GM21447 (cell line): ENCODE results near the gene TRAF3IP1.
"Not testable (repeated sequence)": the region's sequence is repeated elsewhere in the genome, so short reads cannot be mapped to it uniquely, and the experiment has no call there.

Experiments used
- ATAC-seq: cut with Tn5 transposase; IDR thresholded peaks from one replicate; pipeline ENCODE4 v1.9.1; 2021; ENCODE audit not compliant: unreplicated experiment

Gene TRAF3IP1, protein sequence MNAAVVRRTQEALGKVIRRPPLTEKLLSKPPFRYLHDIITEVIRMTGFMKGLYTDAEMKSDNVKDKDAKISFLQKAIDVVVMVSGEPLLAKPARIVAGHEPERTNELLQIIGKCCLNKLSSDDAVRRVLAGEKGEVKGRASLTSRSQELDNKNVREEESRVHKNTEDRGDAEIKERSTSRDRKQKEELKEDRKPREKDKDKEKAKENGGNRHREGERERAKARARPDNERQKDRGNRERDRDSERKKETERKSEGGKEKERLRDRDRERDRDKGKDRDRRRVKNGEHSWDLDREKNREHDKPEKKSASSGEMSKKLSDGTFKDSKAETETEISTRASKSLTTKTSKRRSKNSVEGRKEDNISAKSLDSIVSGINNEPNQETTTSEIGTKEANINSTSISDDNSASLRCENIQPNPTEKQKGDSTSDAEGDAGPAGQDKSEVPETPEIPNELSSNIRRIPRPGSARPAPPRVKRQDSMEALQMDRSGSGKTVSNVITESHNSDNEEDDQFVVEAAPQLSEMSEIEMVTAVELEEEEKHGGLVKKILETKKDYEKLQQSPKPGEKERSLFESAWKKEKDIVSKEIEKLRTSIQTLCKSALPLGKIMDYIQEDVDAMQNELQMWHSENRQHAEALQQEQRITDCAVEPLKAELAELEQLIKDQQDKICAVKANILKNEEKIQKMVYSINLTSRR

GRCh38 chr2:238320246-238320647 is at the start of gene TRAF3IP1:
TSS of gene TRAF3IP1 (plus strand) at chr2:238320518. CDS start at chr2:238320663, 145 bp downstream.
- ATAC-seq: peak; percentile 82

DNA sequence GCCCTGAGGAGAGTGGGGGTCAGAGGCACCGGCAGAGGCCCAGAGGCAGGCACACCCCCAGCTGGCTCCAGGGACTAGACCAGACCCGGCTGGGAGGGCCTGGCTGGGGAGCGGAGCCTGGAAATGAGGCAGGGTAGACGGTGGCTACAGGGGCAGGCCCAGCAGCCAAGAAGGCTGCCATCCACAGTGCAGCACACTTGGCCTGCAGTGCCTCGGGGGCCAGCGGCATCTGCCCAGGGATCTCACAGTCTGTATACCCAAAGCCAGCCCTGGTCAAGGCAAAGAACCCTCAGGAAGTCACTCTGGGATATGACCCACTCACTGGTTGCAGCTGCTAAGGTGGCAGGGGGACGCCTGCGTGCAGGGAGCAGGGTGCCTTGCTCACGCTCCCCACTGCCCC is 49.7 kb upstream of the TRAF3IP1 start:
- ATAC-seq: no peak

DNA sequence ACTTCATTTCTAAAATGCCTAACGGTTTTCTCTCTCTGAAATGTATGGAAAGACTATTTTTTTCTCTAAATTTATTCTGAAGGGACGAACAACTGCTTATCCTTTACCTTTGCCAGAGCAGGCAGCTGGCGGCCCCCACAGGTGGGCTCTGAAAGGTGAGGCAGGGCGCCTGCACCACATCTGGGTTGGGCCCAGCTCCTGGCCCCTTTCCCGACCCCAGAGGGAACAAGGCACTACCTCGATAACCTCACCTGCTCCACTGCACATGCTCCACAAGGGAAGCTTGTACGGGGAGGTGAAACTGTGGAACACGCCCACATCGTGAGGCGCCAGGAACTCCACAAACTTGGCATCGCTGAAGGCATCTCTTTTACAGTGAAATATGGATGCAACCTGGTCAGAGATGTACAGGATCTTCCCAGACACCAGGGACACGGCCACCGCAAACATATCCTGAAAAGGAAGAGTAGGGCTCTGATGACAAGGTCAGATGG is 49.2 kb upstream of the TRAF3IP1 start:
- ATAC-seq: no peak

- not testable (repeated sequence) for ATAC-seq
Measured at GRCh38 chr2:238271686-238272085, 48.6 kb upstream of the TRAF3IP1 start.

DNA sequence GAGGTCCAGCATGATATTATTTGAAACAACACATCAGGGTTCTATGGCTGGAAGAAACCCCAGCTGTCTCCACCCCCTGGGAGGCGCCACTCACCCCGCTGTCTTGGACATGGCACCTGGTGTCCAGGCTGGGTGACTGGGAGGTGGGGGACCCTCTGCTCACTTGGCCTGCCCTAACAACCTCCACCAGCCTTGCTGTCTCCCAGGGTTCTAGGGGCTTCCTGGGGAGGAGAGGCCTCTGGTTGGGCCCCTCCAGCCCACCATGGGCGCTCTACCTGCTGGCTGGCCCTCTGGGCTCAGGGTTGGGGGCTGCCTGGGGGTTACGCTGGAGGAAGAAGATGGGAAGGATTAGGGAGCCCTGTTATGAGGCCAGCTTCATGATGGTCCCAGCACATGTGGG is 48.2 kb upstream of the TRAF3IP1 start:
- no peak for ATAC-seq

- ATAC-seq: not testable (repeated sequence)
Measured at GRCh38 chr2:238273433-238273832, 46.9 kb upstream of the TRAF3IP1 start.

- no peak for ATAC-seq
Measured at GRCh38 chr2:238274152-238274865, 46.0 kb upstream of the TRAF3IP1 start.

GRCh38 chr2:238277695-238278094 is 42.6 kb upstream of the TRAF3IP1 start:
- ATAC-seq: no peak

DNA sequence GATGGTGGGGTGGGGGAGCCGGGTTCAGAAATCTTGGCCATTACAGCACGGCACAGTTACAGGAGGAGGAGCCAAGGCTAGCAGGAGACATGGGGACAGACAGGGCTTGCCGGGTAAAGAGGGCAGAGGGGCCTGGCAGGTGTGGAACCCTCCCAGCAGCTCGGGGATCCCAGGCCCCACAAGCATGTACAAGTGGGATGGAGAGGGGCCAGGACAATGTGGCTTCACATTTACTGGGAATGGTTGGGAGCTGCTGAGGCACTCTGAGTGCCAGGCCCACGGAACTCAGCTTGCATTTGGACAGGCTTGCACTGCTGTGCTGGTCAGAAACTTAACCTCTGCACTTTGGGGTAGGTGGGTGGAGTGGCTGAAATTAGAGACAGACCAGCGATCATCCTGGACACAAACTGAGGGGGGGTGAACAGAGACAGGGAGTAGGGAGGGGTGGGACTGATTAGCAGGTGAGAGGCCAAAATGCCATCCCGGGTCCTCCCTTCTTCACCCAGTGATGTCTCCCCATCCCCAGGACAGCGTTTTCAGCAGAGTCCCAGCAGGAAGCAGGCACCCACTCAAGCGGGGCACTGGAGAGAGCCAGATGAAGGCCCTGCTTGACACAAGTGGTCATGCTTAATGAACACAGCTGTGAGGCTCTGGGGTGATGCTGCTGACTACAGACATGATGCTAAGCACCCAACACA is 41.5 kb upstream of the TRAF3IP1 start:
- ATAC-seq: no peak

GRCh38 chr2:238279324-238279682 is 41.0 kb upstream of the TRAF3IP1 start:
- no peak for ATAC-seq

GRCh38 chr2:238280083-238280825 is 40.1 kb upstream of the TRAF3IP1 start:
- ATAC-seq: no peak

DNA sequence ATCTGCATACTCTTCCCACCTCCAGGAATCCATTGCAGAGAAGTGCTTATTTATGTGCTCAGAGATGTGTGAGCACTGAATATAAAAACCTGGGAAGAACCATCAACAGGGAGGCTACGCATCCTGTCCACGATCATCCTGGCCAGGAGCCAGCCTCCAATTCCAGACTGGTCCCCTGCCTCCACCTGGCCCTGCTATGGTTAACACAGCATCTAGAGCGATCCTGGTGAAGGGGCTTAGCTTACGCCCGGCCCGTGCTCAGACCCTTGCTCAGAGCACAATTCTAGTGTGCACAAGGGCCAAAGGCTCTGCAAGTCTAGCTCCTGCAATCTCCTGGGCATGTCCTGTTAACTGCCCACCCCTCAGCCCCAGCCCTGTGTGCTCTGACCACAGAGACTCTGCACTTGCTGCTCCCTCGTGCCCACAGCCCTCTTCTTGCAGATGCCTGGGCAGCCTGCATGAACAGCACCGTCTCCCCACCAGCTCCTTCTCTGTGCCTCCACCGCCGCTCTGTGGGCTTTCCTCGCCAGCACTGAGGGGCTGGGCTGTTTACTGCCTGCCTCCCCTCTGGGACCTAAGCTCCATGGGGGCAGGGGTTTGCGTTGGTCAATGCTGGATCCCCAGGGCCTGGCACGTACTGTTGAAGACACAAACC is 38.4 kb upstream of the TRAF3IP1 start:
- no peak for ATAC-seq

DNA sequence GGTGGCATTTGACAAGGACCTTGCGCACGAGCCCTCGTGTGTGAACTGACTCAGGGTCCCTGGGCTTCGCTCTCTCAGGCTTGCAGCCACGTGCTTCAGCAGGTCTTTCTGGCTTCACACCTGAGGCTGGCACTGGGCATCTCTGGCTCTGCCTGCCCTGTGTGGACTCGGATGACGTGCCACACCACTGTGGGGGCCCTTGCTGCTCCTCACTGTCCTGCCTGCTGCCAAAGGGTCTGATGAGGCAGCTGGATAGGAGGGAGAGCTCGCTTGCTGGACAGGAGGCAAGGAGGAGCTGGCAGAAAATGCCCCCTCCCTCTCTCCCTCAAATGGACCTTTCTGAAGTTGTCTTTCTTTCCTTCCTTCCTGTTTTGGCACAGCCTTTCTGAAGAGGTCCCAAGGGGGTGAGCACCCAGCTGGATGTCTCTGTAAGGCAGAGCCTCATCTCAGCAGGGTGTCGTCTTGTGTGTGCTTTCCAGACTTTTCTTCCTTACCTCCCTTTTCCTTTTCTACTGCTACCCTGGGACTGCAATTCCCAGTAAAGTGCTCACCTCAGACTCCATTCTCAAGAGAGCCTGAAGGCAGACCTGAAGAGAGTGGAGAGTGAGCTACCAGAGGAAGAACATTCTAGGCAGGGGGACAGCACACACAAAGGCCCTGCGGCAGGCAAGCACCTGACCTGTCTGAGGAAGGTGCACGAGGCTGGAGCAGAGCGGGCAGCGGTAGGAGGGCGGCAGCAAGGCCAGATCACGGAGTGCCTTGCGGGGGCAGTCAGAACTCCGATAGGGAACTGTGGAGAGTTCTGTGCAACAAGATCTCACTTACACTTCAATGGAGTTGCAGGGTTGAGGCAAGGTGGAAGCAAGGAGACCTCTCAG is 37.2 kb upstream of the TRAF3IP1 start:
- ATAC-seq: no peak

GRCh38 chr2:238284802-238285515 is 35.4 kb upstream of the TRAF3IP1 start:
- no peak for ATAC-seq

DNA sequence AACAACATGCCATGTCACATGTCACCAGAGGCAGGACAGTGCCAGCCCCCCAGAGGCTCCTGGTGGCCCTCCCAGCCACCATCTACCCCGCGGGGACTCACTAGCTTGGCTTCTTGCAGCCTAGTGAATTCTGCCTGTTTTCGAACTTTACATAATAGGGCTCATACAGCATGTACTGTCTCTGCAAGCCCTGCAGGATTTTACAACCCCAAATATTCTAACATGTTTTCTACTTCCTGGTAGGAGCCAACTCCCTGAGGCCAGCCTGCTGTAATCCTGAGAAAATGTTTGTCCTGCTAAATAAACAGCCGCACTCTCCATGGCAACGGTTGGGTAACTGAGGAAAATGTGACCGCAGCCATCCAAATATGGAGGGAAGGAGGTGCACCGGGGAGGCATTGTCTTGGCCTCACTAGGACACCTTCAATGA is 34.6 kb upstream of the TRAF3IP1 start:
- ATAC-seq: no peak

- no peak for ATAC-seq
Measured at GRCh38 chr2:238286095-238286494, 34.2 kb upstream of the TRAF3IP1 start.

- no peak for ATAC-seq
Measured at GRCh38 chr2:238286551-238286950, 33.8 kb upstream of the TRAF3IP1 start.
